HG03159 (cell line): ENCODE measurements around the gene P4HTM.
A peak's percentile ranks its signal among the peaks of the same experiment; 100 is the strongest.

Experiments
- ATAC-seq: cut with Tn5 transposase; IDR thresholded peaks from one replicate; pipeline ENCODE4 v1.9.1; 2021; ENCODE audit warnings: mild to moderate bottlenecking, moderate library complexity; ENCODE audit not compliant: unreplicated experiment

The P4HTM gene, protein sequence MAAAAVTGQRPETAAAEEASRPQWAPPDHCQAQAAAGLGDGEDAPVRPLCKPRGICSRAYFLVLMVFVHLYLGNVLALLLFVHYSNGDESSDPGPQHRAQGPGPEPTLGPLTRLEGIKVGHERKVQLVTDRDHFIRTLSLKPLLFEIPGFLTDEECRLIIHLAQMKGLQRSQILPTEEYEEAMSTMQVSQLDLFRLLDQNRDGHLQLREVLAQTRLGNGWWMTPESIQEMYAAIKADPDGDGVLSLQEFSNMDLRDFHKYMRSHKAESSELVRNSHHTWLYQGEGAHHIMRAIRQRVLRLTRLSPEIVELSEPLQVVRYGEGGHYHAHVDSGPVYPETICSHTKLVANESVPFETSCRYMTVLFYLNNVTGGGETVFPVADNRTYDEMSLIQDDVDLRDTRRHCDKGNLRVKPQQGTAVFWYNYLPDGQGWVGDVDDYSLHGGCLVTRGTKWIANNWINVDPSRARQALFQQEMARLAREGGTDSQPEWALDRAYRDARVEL

GRCh38 chr3:48989796-48990635 lies at the start of gene P4HTM:
Gene P4HTM, plus strand, starts transcription at chr3:48990241. Its CDS starts 16 bp downstream, at chr3:48990257.
- peak; percentile 49 for ATAC-seq

DNA sequence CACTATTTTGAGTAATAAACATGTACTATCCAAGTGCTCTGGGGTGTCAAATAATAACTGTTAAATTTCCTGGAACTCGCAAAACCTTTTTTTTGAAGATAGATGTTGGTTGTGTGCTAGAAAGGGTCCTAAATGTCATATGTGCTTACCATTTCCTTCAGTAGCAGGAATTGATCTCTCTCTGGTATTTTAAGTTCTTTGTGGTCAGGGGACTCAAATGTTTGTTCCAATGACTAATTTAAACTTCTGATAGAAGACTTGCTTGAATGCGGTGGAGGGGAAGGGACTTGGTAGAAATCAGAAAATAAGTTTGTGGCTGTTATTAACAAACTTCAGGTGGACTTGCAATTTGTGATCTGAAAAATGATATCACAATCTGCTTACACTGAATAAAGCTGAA lies 44.6 kb upstream of the P4HTM start:
- ATAC-seq: no peak

- ATAC-seq: no peak
Measured at GRCh38 chr3:48945891-48946549, 44.0 kb upstream of the P4HTM start.

DNA sequence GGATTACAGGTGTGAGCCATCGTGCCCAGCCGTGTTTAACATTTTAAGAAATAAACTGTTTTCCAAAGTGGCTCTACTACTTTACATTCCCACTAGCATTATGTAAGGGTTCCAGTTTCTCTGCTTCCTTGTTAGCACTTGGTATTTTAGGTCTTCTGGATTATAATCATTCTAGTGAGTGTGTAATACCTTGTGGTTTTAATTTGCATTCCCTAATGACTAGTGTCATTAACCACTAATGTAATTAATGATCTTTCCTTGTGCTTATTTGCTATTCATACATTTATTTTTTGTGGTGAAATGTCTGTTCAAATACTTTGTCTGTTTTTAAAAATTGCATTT lies 40.7 kb upstream of the P4HTM start:
- ATAC-seq: no peak

DNA sequence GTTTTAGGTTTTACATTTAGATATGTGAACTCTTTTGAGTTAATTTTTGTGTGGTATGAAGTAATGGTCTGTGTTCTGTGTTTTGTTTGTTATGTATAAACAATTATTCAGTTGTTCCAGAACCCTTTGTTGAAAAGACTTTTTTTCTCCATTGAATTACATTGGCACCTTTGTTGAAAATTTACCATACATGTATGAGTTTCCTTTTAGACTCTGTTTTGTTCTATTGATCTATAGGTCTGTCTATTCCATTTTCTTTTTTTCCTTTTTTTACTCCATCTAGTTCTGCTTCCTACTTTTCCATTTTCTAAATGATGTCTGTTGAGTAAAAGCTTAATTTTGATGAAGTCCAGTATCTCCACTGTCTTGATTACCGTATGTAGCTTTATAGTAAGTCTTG lies 40.0 kb upstream of the P4HTM start:
- no peak for ATAC-seq

DNA sequence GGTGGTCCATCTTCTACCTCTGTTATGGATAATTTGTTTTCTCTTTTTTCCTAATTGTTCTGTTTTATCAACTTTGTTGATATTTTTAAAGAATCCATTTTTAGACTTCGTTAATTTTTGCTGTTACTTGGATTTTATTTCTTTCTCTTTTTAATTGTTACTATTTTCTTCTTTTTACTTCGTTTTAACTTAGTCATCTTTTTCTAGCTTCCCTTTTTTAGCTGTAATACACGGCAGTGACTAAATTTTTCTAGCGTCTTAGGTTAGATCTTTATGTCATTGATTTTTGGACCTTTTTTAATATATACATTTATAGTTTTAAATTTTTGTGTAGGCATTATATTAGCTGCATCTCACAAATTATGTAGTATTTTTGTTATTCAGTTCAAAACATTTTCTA lies 38.3 kb upstream of the P4HTM start:
- ATAC-seq: no peak

GRCh38 chr3:48952510-48953118 lies 37.4 kb upstream of the P4HTM start:
- no peak for ATAC-seq

- no peak for ATAC-seq
Measured at GRCh38 chr3:48957006-48957705, 32.9 kb upstream of the P4HTM start.

DNA sequence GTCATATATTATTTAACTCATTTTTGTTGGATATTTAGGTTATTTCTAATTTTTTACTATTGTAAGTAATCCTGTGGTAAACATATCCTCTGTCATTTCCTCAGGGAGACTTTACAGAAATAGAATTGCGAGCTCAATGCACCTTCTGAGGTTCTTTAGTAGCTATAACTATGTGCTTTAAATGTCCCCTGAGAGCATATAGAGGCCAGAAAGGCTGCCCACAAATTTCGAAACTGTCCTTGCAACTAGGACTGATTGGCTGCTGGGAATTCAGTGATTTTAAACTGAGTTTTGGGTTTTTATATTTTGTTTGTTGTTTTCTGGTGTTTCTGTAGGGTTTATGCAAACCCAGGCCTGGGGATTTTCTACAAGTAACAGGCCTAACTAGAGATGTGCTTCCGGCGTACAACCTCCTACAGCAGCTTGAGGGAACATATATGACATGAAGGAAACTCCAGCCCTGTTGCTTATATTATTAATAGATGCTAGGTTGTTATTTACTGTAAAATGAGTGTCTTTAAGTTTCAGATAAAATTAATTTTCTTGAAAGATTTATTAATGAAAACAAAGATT lies 29.1 kb upstream of the P4HTM start:
- no peak for ATAC-seq

DNA sequence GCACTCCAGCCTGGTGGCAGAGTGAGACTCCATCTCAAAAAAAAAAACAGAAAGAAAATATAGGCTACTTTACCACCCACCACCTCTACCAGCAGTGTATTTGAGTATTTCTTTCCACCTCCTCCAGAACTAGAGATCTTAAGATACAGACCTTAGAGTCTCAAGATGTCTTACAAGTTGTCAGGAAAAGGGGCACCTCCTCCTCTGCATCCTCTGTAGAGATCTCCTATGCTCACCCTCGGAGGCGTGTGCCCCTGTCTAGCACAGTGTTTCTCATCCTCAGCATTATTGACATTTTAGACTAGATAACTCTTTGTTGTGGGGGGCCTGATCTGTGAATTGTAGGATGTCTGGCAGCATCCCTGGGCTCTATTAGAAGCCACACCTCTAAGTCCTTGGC lies 27.7 kb upstream of the P4HTM start:
- ATAC-seq: no peak

GRCh38 chr3:48962939-48963338 lies 27.1 kb upstream of the P4HTM start:
- ATAC-seq: no peak

DNA sequence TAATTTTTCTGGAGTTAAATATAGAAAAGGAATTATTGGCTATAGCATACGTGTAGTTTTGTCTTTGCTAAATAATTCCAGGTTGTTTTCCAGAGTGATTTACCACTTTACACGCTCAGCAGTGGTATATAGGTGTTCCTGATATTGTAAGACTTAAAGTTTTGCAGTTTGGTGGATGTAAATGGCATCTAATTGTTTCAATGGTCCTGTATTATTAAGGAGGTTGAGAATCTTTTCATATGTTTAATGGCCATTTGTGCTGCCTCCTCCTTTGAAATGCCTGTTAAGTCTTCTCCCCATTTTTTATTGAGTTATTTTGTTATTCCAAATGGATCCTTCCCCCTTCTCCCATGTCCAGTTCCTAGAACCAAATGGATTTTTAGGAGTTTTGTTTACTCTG lies 26.4 kb upstream of the P4HTM start:
- no peak for ATAC-seq

GRCh38 chr3:48966367-48966766 lies 23.7 kb upstream of the P4HTM start:
- ATAC-seq: no peak

- ATAC-seq: no peak
Measured at GRCh38 chr3:48966876-48967361, 23.1 kb upstream of the P4HTM start.

GRCh38 chr3:48970586-48970985 lies 19.5 kb upstream of the P4HTM start:
- ATAC-seq: no peak

DNA sequence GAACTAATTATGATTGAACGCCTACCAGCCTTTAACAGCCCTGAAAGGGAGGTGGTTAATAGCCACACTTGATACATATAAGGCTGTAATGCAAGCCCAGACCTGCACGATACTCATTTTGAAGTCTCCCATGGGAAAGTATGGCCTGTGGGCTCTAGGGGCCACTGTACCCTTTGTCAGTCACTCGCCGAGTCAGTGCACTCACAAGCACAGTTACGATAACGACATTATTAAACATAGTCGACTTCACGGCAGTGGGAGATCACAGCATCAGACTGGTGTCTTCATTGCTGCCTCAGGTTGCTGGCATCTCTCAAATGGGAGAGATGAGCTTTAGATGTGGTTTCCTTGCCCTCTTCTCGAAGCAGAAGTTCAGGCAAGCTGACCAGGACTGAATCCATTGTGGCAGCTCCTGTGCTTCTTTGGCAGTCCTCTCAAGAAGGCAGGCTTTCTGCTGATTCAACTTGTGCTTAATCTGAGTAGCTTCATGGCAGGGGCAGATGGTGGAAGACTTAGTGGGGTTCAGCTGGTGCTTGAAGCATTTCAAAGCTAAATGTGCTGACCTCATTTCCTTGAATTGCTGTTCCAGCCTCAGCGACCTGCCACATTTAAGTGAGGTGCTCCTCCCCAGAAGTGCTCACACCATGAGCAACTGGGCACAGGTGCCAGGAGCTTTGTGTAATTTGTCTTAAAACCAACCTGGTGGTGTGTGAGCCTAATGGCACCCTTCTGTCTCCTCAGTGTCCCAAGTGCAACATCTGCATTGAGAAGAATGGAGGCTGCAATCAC lies 15.8 kb upstream of the P4HTM start:
- ATAC-seq: no peak

- no peak for ATAC-seq
Measured at GRCh38 chr3:48979451-48979850, 10.6 kb upstream of the P4HTM start.

DNA sequence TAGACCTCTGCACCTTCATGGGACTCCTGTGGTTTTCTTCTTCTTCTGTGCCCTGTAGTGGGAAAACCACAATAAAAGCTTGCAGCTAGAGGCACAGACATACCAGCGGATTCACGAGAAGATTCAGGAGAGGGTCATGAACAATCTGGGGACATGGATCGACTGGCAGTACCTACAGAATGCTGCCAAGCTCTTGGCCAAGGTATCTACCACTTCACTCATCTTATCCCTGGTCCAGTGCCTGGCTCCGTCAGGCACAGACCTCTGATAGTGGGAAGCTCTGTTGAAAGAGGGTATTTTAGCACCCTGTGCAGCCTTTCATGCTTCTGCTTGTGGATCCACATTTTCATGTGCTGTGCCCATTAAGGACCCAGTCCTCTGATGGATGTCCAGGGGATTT lies 9.7 kb upstream of the P4HTM start:
- ATAC-seq: no peak

DNA sequence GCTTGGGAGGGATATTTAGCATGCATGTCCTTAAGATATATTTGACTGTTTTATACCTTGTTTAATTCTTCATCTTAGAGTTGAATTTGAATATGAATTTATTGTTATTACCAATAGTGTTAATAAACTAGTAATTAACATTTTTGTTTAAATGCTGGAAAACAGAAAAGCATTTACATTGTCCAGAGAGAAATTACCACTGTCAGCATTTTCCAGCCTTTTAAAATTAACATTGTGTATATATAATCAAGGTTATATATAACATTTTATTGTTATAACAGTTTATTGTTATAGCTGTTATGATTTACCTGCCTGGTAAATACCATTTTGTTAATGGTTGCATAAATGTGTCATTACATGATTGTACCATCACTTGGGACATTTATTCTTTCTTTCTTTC lies 8.0 kb upstream of the P4HTM start:
- ATAC-seq: no peak
